Right atrium auricular region (tissue), 2 donors: ENCODE measurements around the gene EFNA5. TPM values are rescaled to one million over a fixed set of nuclear protein-coding genes. Genes with fewer than 3 reads are reported as not detected.
A peak's percentile ranks its signal among the peaks of the same experiment; 100 is the strongest.

Source experiments
- DNase-seq: peaks from one replicate; pipeline ENCODE4 v3.0.0-alpha.2; 2019; ENCODE audit warnings: low spot score
- H3K27ac ChIP-seq, 2 donors: fragments of 200-600 bp; sonication (generic); 1 replicate in 1 of 2; 2 replicates in 1 of 2; pipeline ENCODE4 v1.5.1; 2016 to 2019
- H3K27me3 ChIP-seq, 2 donors: fragments of 200-600 bp; sonication (generic); one replicate each; pipeline versions ENCODE4 v1.5.1 to v1.6.0; 2017 to 2019
- H3K36me3 ChIP-seq: fragments of 200-600 bp; sonication (generic); one replicate; pipeline ENCODE4 v1.5.1; 2016
- H3K4me1 ChIP-seq, 2 donors: fragments of 200-600 bp; sonication (generic); one replicate each; pipeline versions ENCODE4 v1.5.1 to v1.6.0; 2017 to 2019
- H3K4me3 ChIP-seq, 2 donors: fragments of 200-600 bp; sonication (generic); 1 replicate in 1 of 2; 2 replicates in 1 of 2; pipeline ENCODE4 v1.5.1; 2017 to 2019; ENCODE audit warnings: mild to moderate bottlenecking in 1 of 2, moderate library complexity in 1 of 2
- H3K9me3 ChIP-seq, 2 donors: fragments of 200-600 bp; sonication (generic); one replicate each; pipeline ENCODE4 v1.5.1; 2019
- CTCF ChIP-seq, 2 donors: fragments of 200-600 bp; sonication (generic); IDR thresholded peaks; one replicate each; pipeline ENCODE4 v1.5.1; 2019; ENCODE audit warnings: antibody characterized with exemption in 2 of 2
- total RNA-seq, 2 donors: library from RNA; depleted of rRNA; stranded (reverse); fragments of >200 nt; gene quantifications; one replicate each; pipeline ENCODE4 v1.1.0, GENCODE V29; 2016

EFNA5 gene
- total RNA-seq, 2 donors from 2014 or later: 17.0 to 19.2 TPM

GRCh38 chr5:107661038-107661649 is 9.6 kb downstream of the EFNA5 start:
- DNase-seq: no peak
- H3K4me3 ChIP-seq: no peak overlapping the region
- no peak overlapping the region for H3K27ac ChIP-seq
- no peaks in the 10 kb centered on the region for H3K9me3 ChIP-seq
- peaks cover 0 to 8% of the 10 kb centered on the region in 2 donors for H3K4me1 ChIP-seq
- H3K27me3 ChIP-seq: no peaks in the 10 kb centered on the region
- no peak for TF ChIP-seq CTCF (IDR thresholded peaks at IDR 0.05)
- no peaks in the 10 kb centered on the region for H3K36me3 ChIP-seq

- H3K27ac ChIP-seq: peak overlapping the region in 1 of 2 donors; percentile 26
- no peak for DNase-seq
- TF ChIP-seq CTCF (IDR thresholded peaks at IDR 0.05): no peak
- H3K4me1 ChIP-seq: peaks cover 0 to 18% of the 10 kb centered on the region in 2 donors
- no peaks in the 10 kb centered on the region for H3K27me3 ChIP-seq
- H3K4me3 ChIP-seq: no peak overlapping the region
- H3K36me3 ChIP-seq: no peaks in the 10 kb centered on the region
- no peaks in the 10 kb centered on the region for H3K9me3 ChIP-seq
These were observed 12.2 kb downstream of the EFNA5 start for GRCh38 chr5:107658528-107658927.

- H3K4me1 ChIP-seq: peaks cover 0 to 26% of the 10 kb centered on the region in 2 donors
- no peak for TF ChIP-seq CTCF (IDR thresholded peaks at IDR 0.05)
These were observed 14.9 kb downstream of the EFNA5 start for GRCh38 chr5:107655831-107656230.

GRCh38 chr5:107654827-107655226 is 15.9 kb downstream of the EFNA5 start:
- Histone ChIP-seq H3K27ac (no peak overlapping the region), H3K9me3 (no peaks in the 10 kb centered on the region), H3K4me1 (peaks cover 0 to 26% of the 10 kb centered on the region in 2 donors), H3K27me3 (no peaks in the 10 kb centered on the region), H3K36me3 (no peaks in the 10 kb centered on the region), H3K4me3 (no peak overlapping the region)
- TF ChIP-seq CTCF (IDR thresholded peaks at IDR 0.05): no peak
- no peak for DNase-seq

More at GRCh38 chr5:107655831-107656230, 14.9 kb downstream of the EFNA5 start:
- H3K36me3 ChIP-seq: no peaks in the 10 kb centered on the region
- DNase-seq: no peak
- no peak overlapping the region for H3K27ac ChIP-seq
- no peak overlapping the region for H3K4me3 ChIP-seq
- H3K27me3 ChIP-seq: no peaks in the 10 kb centered on the region
- H3K9me3 ChIP-seq: no peaks in the 10 kb centered on the region

GRCh38 chr5:107653685-107654084 is 17.1 kb downstream of the EFNA5 start:
- DNase-seq: no peak
- H3K27me3 ChIP-seq: no peaks in the 10 kb centered on the region
- no peak overlapping the region for H3K4me3 ChIP-seq
- H3K36me3 ChIP-seq: no peaks in the 10 kb centered on the region
- H3K4me1 ChIP-seq: peaks cover 0 to 24% of the 10 kb centered on the region in 2 donors
- H3K27ac ChIP-seq: no peak overlapping the region
- no peak for TF ChIP-seq CTCF (IDR thresholded peaks at IDR 0.05)
- H3K9me3 ChIP-seq: no peaks in the 10 kb centered on the region
